BLaER1 treated with 17β-estradiol and CSF1 and Interleukin-3, amounts not matched to agents 10 nM and 100 nM (cell line): ENCODE measurements around the gene KLHL36.
A peak's percentile ranks its signal among the peaks of the same experiment; 100 is the strongest.

Experiments used
- H3K27ac ChIP-seq, 11 experiments: shearing (Covaris generic); formaldehyde crosslinking; 2 replicates each; pipeline ENCODE4 v1.8.1; 2022
- H3K27me3 ChIP-seq, 11 experiments: shearing (Covaris generic); formaldehyde crosslinking; 2 replicates each; pipeline ENCODE4 v1.8.1; 2022
- H3K36me3 ChIP-seq, 11 experiments: shearing (Covaris generic); formaldehyde crosslinking; 2 replicates each; pipeline ENCODE4 v1.8.1; 2022
- H3K4me1 ChIP-seq, 10 experiments: shearing (Covaris generic); formaldehyde crosslinking; 2 replicates each; pipeline ENCODE4 v1.8.1; 2022
- H3K4me2 ChIP-seq, 11 experiments: shearing (Covaris generic); formaldehyde crosslinking; 2 replicates each; pipeline ENCODE4 v1.8.1; 2022
- H3K4me3 ChIP-seq, 10 experiments: shearing (Covaris generic); formaldehyde crosslinking; 2 replicates each; pipeline ENCODE4 v1.8.1; 2022
- H3K9ac ChIP-seq, 11 experiments: shearing (Covaris generic); formaldehyde crosslinking; 2 replicates each; pipeline ENCODE4 v1.8.1; 2022
- H3K9me3 ChIP-seq, 11 experiments: shearing (Covaris generic); formaldehyde crosslinking; replicated peaks in 1 of 11; 2 replicates each; pipeline ENCODE4 v1.8.1; 2022
- H4K20me1 ChIP-seq, 11 experiments: shearing (Covaris generic); formaldehyde crosslinking; 2 replicates each; pipeline ENCODE4 v1.8.1; 2022
- Cebpa-rat ChIP-seq, 11 experiments: shearing (Covaris generic); IDR thresholded peaks; 2 replicates each; pipeline ENCODE4 v1.8.1; 2022

The KLHL36 gene

DNA sequence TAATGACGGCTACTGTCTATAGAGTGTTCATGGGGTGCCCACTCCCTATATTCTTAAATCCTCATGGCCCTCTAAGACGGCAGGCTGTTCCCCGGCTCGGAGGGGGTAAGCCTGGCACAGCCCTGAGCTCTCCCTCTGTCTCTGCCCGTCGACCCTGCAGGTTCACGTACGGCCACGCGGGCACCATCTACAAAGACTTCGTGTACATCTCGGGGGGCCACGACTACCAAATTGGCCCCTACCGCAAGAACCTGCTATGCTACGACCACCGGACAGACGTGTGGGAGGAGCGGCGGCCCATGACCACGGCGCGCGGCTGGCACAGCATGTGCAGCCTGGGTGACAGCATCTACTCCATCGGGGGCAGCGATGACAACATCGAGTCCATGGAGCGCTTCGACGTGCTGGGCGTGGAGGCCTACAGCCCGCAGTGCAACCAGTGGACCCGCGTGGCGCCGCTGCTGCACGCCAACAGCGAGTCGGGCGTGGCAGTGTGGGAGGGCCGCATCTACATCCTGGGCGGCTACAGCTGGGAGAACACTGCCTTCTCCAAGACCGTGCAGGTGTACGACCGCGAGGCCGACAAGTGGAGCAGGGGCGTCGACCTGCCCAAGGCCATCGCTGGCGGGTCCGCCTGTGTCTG, 13.2 kb downstream of the KLHL36 start:
- H3K4me2 ChIP-seq = peak overlapping the region in 7 of 11 experiments; percentile 18 to 92 (median 56); a peak in 10 of 22 replicates
- H3K4me3 ChIP-seq = no peak overlapping the region
- peaks cover 33 to 55% (median 45%) of the 10 kb centered on the region in 10 experiments for H3K4me1 ChIP-seq
- no peaks in the 10 kb centered on the region for H3K9me3 ChIP-seq
- no peak overlapping the region for H3K9ac ChIP-seq
- peaks cover 15 to 98% (median 74%) of the 10 kb centered on the region in 11 experiments; a peak in 20 of 22 replicates for H4K20me1 ChIP-seq
- no peak for TF ChIP-seq Cebpa-rat (IDR thresholded peaks at IDR 0.05)
- H3K36me3 ChIP-seq = peaks cover 80 to 100% (median 94%) of the 10 kb centered on the region in 11 experiments
- no peaks in the 10 kb centered on the region for H3K27me3 ChIP-seq
- H3K27ac ChIP-seq = peak overlapping the region in 2 of 11 experiments; percentile 17 to 18; a peak in 1 of 22 replicates

- peak overlapping the region in 1 of 11 experiments; percentile 2; a peak in 1 of 22 replicates for H3K9ac ChIP-seq
- H3K27me3 ChIP-seq = no peaks in the 10 kb centered on the region
- peak overlapping the region in 6 of 11 experiments; percentile 58 to 92 (median 72); a peak in 10 of 22 replicates for H3K4me2 ChIP-seq
- H4K20me1 ChIP-seq = peaks cover 15 to 95% (median 65%) of the 10 kb centered on the region in 11 experiments; a peak in 20 of 22 replicates
- peaks cover 33 to 55% (median 42%) of the 10 kb centered on the region in 10 experiments for H3K4me1 ChIP-seq
- no peak overlapping the region for H3K27ac ChIP-seq
- TF ChIP-seq Cebpa-rat (IDR thresholded peaks at IDR 0.05) = no peak
- peaks cover 70 to 100% (median 86%) of the 10 kb centered on the region in 11 experiments for H3K36me3 ChIP-seq
- no peaks in the 10 kb centered on the region for H3K9me3 ChIP-seq
- no peak overlapping the region for H3K4me3 ChIP-seq
Measured at GRCh38 chr16:84662471-84662870, 14.2 kb downstream of the KLHL36 start.

- 0 out of 22 replicates have a peak overlapping the region, but pooled peaks of 1 of the 11 experiments have one; percentile 4 for H3K27ac ChIP-seq
- H4K20me1 ChIP-seq = peaks cover 15 to 90% (median 57%) of the 10 kb centered on the region in 11 experiments; a peak in 19 of 22 replicates
- peaks cover 33 to 54% (median 42%) of the 10 kb centered on the region in 10 experiments for H3K4me1 ChIP-seq
- no peaks in the 10 kb centered on the region for H3K9me3 ChIP-seq
- TF ChIP-seq Cebpa-rat (IDR thresholded peaks at IDR 0.05) = no peak
- peak overlapping the region; percentile 11 to 92 (median 65); a peak in 20 of 22 replicates for H3K4me2 ChIP-seq
- H3K27me3 ChIP-seq = no peaks in the 10 kb centered on the region
- peak overlapping the region in 1 of 10 experiments; percentile 11; a peak in 1 of 20 replicates for H3K4me3 ChIP-seq
- H3K9ac ChIP-seq = peak overlapping the region in 8 of 11 experiments; percentile 1 to 56 (median 29); a peak in 12 of 22 replicates
- peaks cover 59 to 99% (median 76%) of the 10 kb centered on the region in 11 experiments for H3K36me3 ChIP-seq
Measured at GRCh38 chr16:84663433-84664101, 15.3 kb downstream of the KLHL36 start.

DNA sequence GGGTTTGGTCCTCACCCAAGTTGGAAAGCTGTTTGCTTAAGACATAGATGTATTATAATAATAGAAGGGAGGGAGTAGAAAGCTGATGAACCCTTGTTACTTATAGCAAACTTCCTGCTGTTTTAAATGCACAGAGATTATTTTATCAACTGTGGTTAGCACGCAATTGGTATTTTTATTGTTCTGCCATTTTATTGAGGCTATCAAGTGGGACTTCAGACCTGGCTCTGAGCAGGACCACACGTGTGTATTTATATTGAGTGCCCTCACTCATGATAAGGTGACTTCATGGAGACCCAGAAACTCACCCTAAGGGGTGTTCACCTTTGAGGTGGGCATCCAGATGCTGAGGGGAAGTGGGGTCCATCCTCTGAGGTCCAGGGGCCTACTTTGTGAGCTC, 17.0 kb downstream of the KLHL36 start:
- H3K4me1 ChIP-seq = peaks cover 25 to 46% (median 40%) of the 10 kb centered on the region in 10 experiments
- H3K4me3 ChIP-seq = no peak overlapping the region
- peak overlapping the region in 2 of 11 experiments; percentile 90 to 92; a peak in 2 of 22 replicates for H3K4me2 ChIP-seq
- H3K9me3 ChIP-seq = no peaks in the 10 kb centered on the region
- H3K27ac ChIP-seq = no peak overlapping the region
- H3K27me3 ChIP-seq = no peaks in the 10 kb centered on the region
- H3K36me3 ChIP-seq = peaks cover 41 to 81% (median 58%) of the 10 kb centered on the region in 11 experiments
- H3K9ac ChIP-seq = no peak overlapping the region
- TF ChIP-seq Cebpa-rat (IDR thresholded peaks at IDR 0.05) = no peak
- H4K20me1 ChIP-seq = peaks cover 11 to 72% (median 39%) of the 10 kb centered on the region in 11 experiments; a peak in 18 of 22 replicates

- no peaks in the 10 kb centered on the region for H3K9me3 ChIP-seq
- H3K4me1 ChIP-seq = peaks cover 21 to 42% (median 38%) of the 10 kb centered on the region in 10 experiments
- TF ChIP-seq Cebpa-rat (IDR thresholded peaks at IDR 0.05) = no peak
- H3K4me2 ChIP-seq = no peak overlapping the region
- no peak overlapping the region for H3K9ac ChIP-seq
- no peaks in the 10 kb centered on the region for H3K27me3 ChIP-seq
- H3K36me3 ChIP-seq = peaks cover 37 to 77% (median 53%) of the 10 kb centered on the region in 11 experiments
- H3K27ac ChIP-seq = no peak overlapping the region
- peaks cover 11 to 67% (median 34%) of the 10 kb centered on the region in 11 experiments; a peak in 17 of 22 replicates for H4K20me1 ChIP-seq
- no peak overlapping the region for H3K4me3 ChIP-seq
Measured at GRCh38 chr16:84665843-84666242, 17.5 kb downstream of the KLHL36 start.

DNA sequence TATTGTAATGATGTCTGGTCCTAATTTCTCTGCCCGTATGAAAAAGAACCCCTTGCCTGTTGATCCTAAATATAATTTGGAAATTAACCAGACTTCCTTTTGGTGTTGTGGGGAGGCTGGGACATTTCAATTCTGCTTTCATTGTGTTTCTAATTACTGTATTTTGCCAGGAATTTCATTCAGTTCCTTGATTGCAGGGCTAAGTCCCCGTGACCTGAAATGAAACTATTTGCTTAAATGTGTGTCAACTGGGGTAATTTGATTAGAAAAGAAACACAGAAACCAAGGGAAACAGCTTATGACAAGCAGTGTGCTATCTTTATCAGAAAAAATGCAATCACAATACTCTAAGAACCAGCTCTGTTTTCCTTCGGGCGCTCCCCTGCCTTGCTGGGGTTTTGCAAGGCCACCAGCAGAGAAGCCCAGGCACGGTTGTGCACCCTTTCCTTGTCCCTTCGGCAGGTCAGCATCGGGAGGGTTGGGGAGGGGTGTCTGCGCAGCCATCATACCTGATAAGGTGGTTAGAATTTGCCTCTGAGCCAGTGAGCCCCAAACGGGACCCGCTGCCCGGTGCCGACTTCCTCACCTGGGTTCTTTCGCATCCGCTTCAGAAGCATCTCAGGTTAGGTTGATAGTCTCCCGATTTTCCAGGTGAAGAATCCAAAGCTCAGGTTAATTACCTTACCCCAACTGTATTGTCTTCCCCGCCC, 19.4 kb downstream of the KLHL36 start:
- Histone ChIP-seq H3K27ac (no peak overlapping the region), H3K4me1 (peaks cover 18 to 34% (median 27%) of the 10 kb centered on the region in 10 experiments), H3K4me3 (no peak overlapping the region), H4K20me1 (peaks cover 11 to 48% (median 24%) of the 10 kb centered on the region in 11 experiments; a peak in 17 of 22 replicates), H3K36me3 (peaks cover 17 to 57% (median 35%) of the 10 kb centered on the region in 11 experiments), H3K27me3 (no peaks in the 10 kb centered on the region), H3K4me2 (no peak overlapping the region), H3K9me3 (no peaks in the 10 kb centered on the region), H3K9ac (no peak overlapping the region)
- TF ChIP-seq Cebpa-rat (IDR thresholded peaks at IDR 0.05) = no peak

DNA sequence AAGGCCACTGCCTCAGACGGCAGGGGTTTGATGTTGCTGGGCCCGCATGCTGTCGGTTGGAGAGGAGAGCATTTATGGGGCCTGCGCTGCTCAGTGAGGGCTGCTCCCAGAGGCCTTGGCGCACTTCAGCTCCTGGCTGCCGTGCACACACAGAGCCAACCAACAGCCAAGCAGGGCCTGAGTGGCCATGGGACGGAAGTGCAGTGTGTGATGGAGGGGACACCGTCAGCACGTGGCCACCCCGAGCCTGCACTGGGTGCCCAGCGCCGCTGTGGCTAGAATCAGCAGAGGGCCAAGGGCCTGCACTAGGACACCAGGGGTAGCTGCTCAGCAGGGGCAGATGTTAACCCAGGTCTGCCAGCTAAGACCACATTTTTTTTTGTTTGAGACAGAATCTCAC, 21.8 kb downstream of the KLHL36 start:
- Histone ChIP-seq H3K36me3 (peaks cover 11 to 34% (median 16%) of the 10 kb centered on the region in 11 experiments; a peak in 21 of 22 replicates), H4K20me1 (peaks cover 0 to 25% (median 5%) of the 10 kb centered on the region in 11 experiments; a peak in 7 of 22 replicates), H3K4me1 (peaks cover 15 to 31% (median 21%) of the 10 kb centered on the region in 10 experiments), H3K27me3 (no peaks in the 10 kb centered on the region), H3K4me2 (no peak overlapping the region), H3K4me3 (no peak overlapping the region), H3K9me3 (no peaks in the 10 kb centered on the region), H3K27ac (no peak overlapping the region), H3K9ac (no peak overlapping the region)
- no peak for TF ChIP-seq Cebpa-rat (IDR thresholded peaks at IDR 0.05)
